HCT116 (cell line): ENCODE results near the gene RNF145. TPM values are rescaled to one million over a fixed set of nuclear protein-coding genes. Genes with fewer than 3 reads are reported as not detected.

Source experiments
- ATAC-seq: fragments of 200-7000 bp; cut with Tn5 transposase; 2 replicates; pipeline ENCODE4 v1.9.1; 2020; ENCODE audit warnings: mild to moderate bottlenecking, moderate library complexity
- BruUV-seq: library from RNA; stranded (reverse); fragments of 400-500 nt; replicated peaks from 2 replicates; lab custom pipeline; 2021; lab: Mats Ljungman, UMichigan
- CTCF ChIA-PET: fragments of 300-600 bp; sonication (Branson Sonifier 250); formaldehyde crosslinking; loops from one replicate; lab custom pipeline; 2021; ENCODE audit warnings: antibody characterized with exemption; lab: Charles Lee
- POLR2A ChIA-PET: fragments of 300-600, 350-600 bp; sonication (Branson Sonifier 250); formaldehyde crosslinking; loops from one replicate; lab custom pipeline; 2021; ENCODE audit warnings: antibody characterized with exemption; lab: Charles Lee
- RAD21 ChIA-PET, 2 experiments: fragments of 300-600 bp; sonication (Branson Sonifier 250); formaldehyde crosslinking; loops; one replicate each; lab custom pipeline; 2023; ENCODE audit warnings: low total read pairs in 2 of 2; ENCODE audit not compliant: uncharacterized antibody in 2 of 2, unreplicated experiment in 2 of 2, low non-redundant PET in 1 of 2; lab: Charles Lee
- DNase-seq: peaks from one replicate; pipeline ENCODE4 v3.0.0-alpha.2; 2010; ENCODE audit warnings: low read depth, low spot score
- H2AFZ ChIP-seq: fragments of 200-600 bp; shearing (Covaris generic), sonication (generic); 2 replicates; pipeline ENCODE4 v1.6.1; 2017; ENCODE audit warnings: low read depth, mixed run types, mixed read lengths, antibody characterized with exemption, low read length; ENCODE audit not compliant: poor library complexity, severe bottlenecking
- H3K27ac ChIP-seq: 2 replicates; pipeline ENCODE4 v1.5.1; 2012; ENCODE audit warnings: low read depth, low read length
- H3K27me3 ChIP-seq: fragments of 200-600 bp; sonication (generic); 2 replicates; pipeline ENCODE4 v1.6.1; 2016; ENCODE audit warnings: mixed run types, low read length, mixed read lengths; ENCODE audit not compliant: insufficient read depth
- H3K36me3 ChIP-seq, 2 experiments: fragments of 200-500 bp in 1 of 2; fragments of 200-600 bp in 1 of 2; sonication (Bioruptor generic) in 1 of 2; sonication (generic) in 1 of 2; 2 replicates each; pipeline versions ENCODE4 v1.5.1 to v1.6.1; 2014 to 2016; ENCODE audit warnings: low read length in 2 of 2, inconsistent platforms in 1 of 2, mixed read lengths in 1 of 2, mixed run types in 1 of 2; ENCODE audit not compliant: insufficient read depth in 2 of 2, control insufficient read depth in 1 of 2
- H3K4me1 ChIP-seq, 2 experiments: fragments of 200-600 bp in 1 of 2; sonication (generic) in 1 of 2; 2 replicates each; pipeline versions ENCODE4 v1.5.1 to v1.6.1; 2012 to 2017; ENCODE audit warnings: low read length in 2 of 2, inconsistent platforms in 1 of 2, mild to moderate bottlenecking in 1 of 2, mixed read lengths in 1 of 2, mixed run types in 1 of 2, moderate library complexity in 1 of 2; ENCODE audit not compliant: insufficient read depth in 2 of 2, control insufficient read depth in 1 of 2
- H3K4me2 ChIP-seq: fragments of 200-600 bp; sonication (generic); 2 replicates; pipeline ENCODE4 v1.6.1; 2017; ENCODE audit warnings: mixed run types, low read length, mixed read lengths
- H3K4me3 ChIP-seq, 2 experiments: fragments of 200-600 bp in 1 of 2; sonication (generic) in 1 of 2; replicated peaks in 1 of 2; 2 replicates each; pipeline ENCODE4 v1.5.1; 2011 to 2016; ENCODE audit warnings: low read length in 2 of 2, control low read depth in 1 of 2, low read depth in 1 of 2, mild to moderate bottlenecking in 1 of 2, mixed read lengths in 1 of 2, mixed run types in 1 of 2
- H3K79me2 ChIP-seq: fragments of 200-600 bp; sonication (generic); 2 replicates; pipeline ENCODE4 v1.6.1; 2017; ENCODE audit warnings: mild to moderate bottlenecking, mixed run types, low read length, moderate library complexity, mixed read lengths; ENCODE audit not compliant: insufficient read depth
- H3K9ac ChIP-seq: fragments of 200-600 bp; sonication (generic); 2 replicates; pipeline ENCODE4 v1.6.1; 2016; ENCODE audit warnings: low read length, mixed read lengths
- H3K9me2 ChIP-seq: fragments of 200-600 bp; sonication (generic), shearing (Covaris generic); 2 replicates; pipeline ENCODE4 v1.6.1; 2017; ENCODE audit warnings: mixed run types, mild to moderate bottlenecking, moderate library complexity; ENCODE audit not compliant: insufficient read depth
- H3K9me3 ChIP-seq, 2 experiments: fragments of 200-500 bp in 1 of 2; fragments of 200-600 bp in 1 of 2; sonication (Bioruptor generic) in 1 of 2; sonication (generic) in 1 of 2; 2 replicates each; pipeline ENCODE4 v1.6.1; 2014 to 2017; ENCODE audit warnings: low read length in 2 of 2, mixed read lengths in 2 of 2, inconsistent platforms in 1 of 2, low read depth in 1 of 2, mild to moderate bottlenecking in 1 of 2, mixed run types in 1 of 2, moderate library complexity in 1 of 2; ENCODE audit not compliant: control insufficient read depth in 1 of 2, insufficient read depth in 1 of 2
- H4K20me1 ChIP-seq: fragments of 200-600 bp; sonication (generic), shearing (Covaris generic); 2 replicates; pipeline ENCODE4 v1.6.1; 2017; ENCODE audit warnings: mixed run types, mild to moderate bottlenecking, moderate library complexity; ENCODE audit not compliant: insufficient read depth
- CBX3 ChIP-seq: IDR thresholded peaks from 2 replicates; pipeline ENCODE4 v1.6.1; 2012; ENCODE audit warnings: low read depth
- ELF1 ChIP-seq: IDR thresholded peaks from 2 replicates; pipeline ENCODE4 v1.6.1; 2012; ENCODE audit warnings: low read depth, borderline replicate concordance
- EZH2 ChIP-seq: fragments of 200-600 bp; sonication (generic); IDR thresholded peaks from 2 replicates; pipeline ENCODE4 v1.6.1; 2017; ENCODE audit warnings: antibody characterized with exemption, mixed run types
- EZH2phosphoT487 ChIP-seq: fragments of 200-600 bp; IDR thresholded peaks from 2 replicates; pipeline ENCODE4 v1.6.1; 2018; ENCODE audit warnings: antibody characterized with exemption, borderline replicate concordance
- POLR2A ChIP-seq: IDR thresholded peaks from 2 replicates; pipeline ENCODE4 v1.7.0; 2011; ENCODE audit warnings: borderline replicate concordance; ENCODE audit not compliant: insufficient read depth, insufficient read length; ENCODE audit errors: extremely low read depth
- POLR2AphosphoS5 ChIP-seq: IDR thresholded peaks from 2 replicates; pipeline ENCODE4 v1.6.1; 2011; ENCODE audit warnings: mild to moderate bottlenecking, low read depth, low read length, moderate library complexity
- RAD21 ChIP-seq: IDR thresholded peaks from 2 replicates; pipeline ENCODE4 v1.6.1; 2012; ENCODE audit warnings: low read depth, mild to moderate bottlenecking
- SP1 ChIP-seq: IDR thresholded peaks from 2 replicates; pipeline ENCODE4 v1.6.1; 2012; ENCODE audit warnings: low read depth
- TCF7L2 ChIP-seq: IDR thresholded peaks from 2 replicates; pipeline ENCODE4 v1.7.0; 2011; ENCODE audit warnings: borderline replicate concordance, inconsistent platforms; ENCODE audit not compliant: insufficient read depth, insufficient read length; ENCODE audit errors: extremely low read depth
- YY1 ChIP-seq: IDR thresholded peaks from 2 replicates; pipeline ENCODE4 v1.6.1; 2011; ENCODE audit warnings: low read length, low read depth, moderate library complexity, mild to moderate bottlenecking; ENCODE audit not compliant: insufficient replicate concordance; ENCODE audit errors: extremely low read depth
- ZFX ChIP-seq: fragments of 450-650 bp; IDR thresholded peaks from 2 replicates; pipeline ENCODE4 v1.6.1; 2017
- ZNF274 ChIP-seq: fragments of 200-500 bp; sonication (Bioruptor generic); IDR thresholded peaks from 2 replicates; pipeline ENCODE4 v1.6.1; 2014; ENCODE audit warnings: mild to moderate bottlenecking, low read depth, low read length, inconsistent platforms
- intact Hi-C: fragments of 100-400 bp; cut with micrococcal nuclease; formaldehyde crosslinking; loops from 2 replicates; pipeline ENCODE4 v1.10.0; 2022
- total RNA-seq: library from RNA; stranded (reverse); gene quantifications from one replicate; pipeline ENCODE4 v1.2.1, GENCODE V29; 2021; ENCODE audit not compliant: unreplicated experiment
- TF ChIP-seq, protein P1 (sequence below): IDR thresholded peaks from 2 replicates; pipeline ENCODE4 v1.6.1; 2012; ENCODE audit warnings: low read depth
- TF ChIP-seq, protein P2 (sequence below): IDR thresholded peaks from 2 replicates; pipeline ENCODE4 v1.6.1; 2012
- TF ChIP-seq, protein P3 (sequence below): IDR thresholded peaks from 2 replicates; pipeline ENCODE4 v1.6.1; 2011; ENCODE audit warnings: mild to moderate bottlenecking, low read length, moderate library complexity; ENCODE audit not compliant: insufficient replicate concordance; ENCODE audit errors: extremely low read depth
- TF ChIP-seq, protein P4 (sequence below), 3 experiments: fragments of 200-600 bp in 1 of 3; sonication (generic) in 1 of 3; IDR thresholded peaks in 2 of 3; conservative IDR thresholded peaks in 1 of 3; 2 replicates each; pipeline ENCODE4 v1.5.1; 2012 to 2017; ENCODE audit warnings: low read depth in 2 of 3, low read length in 2 of 3, antibody characterized with exemption in 1 of 3, borderline replicate concordance in 1 of 3, control low read depth in 1 of 3, mild to moderate bottlenecking in 1 of 3, mixed read lengths in 1 of 3, mixed run types in 1 of 3, moderate library complexity in 1 of 3; ENCODE audit not compliant: insufficient read depth in 1 of 3

RNF145 gene
- total RNA-seq, 1 experiment from 2014 or later = 60.6 TPM

DNA sequence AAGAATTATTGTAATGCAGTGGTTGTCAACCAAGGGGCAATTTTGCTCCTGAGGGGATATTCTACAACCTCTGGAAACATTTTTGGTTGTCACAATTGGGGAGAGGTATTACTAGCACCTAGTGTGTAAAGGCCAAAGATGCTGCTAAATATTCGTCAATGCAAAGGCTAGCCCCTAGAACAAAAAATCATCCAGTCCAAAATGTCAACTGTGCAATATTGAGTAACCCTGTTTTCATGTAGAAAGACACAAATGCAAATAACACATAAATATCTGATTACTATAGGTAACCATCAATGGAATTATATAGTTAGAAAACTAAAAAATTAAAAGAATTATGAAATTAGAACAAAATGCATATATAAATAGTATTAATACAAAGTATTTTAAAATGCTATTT lies 26.1 kb downstream of the RNF145 start:
- ChIA-PET RAD21 (no interaction called here), POLR2A (no interaction called here), CTCF (no interaction called here)
- Histone ChIP-seq H3K4me2 (no peak overlapping the region), H3K9me3 (no peaks in the 10 kb centered on the region), H3K27me3 (no peaks in the 10 kb centered on the region), H3K9ac (no peak overlapping the region), H4K20me1 (peaks cover 3% of the 10 kb centered on the region; the same call in 1 of the 2 replicates), H3K4me1 (peaks cover 4 to 32% of the 10 kb centered on the region in 2 experiments; a peak in 3 of 4 replicates), H3K27ac (no peak overlapping the region), H3K36me3 (no peaks in the 10 kb centered on the region; a peak in 1 of 4 replicates), H3K79me2 (peaks cover 49% of the 10 kb centered on the region), H3K9me2 (no peaks in the 10 kb centered on the region), H3K4me3 (no peak overlapping the region), H2AFZ (no peak overlapping the region)
- TF ChIP-seq CBX3 (no peak), ZNF274 (no peak), POLR2AphosphoS5 (no peak), RAD21 (no peak), SP1 (no peak), TCF7L2 (no peak), ZFX (no peak), POLR2A (no peak), ELF1 (no peak), EZH2 (no peak), YY1 (no peak), EZH2phosphoT487 (no peak)
- TF ChIP-seq, protein P1, sequence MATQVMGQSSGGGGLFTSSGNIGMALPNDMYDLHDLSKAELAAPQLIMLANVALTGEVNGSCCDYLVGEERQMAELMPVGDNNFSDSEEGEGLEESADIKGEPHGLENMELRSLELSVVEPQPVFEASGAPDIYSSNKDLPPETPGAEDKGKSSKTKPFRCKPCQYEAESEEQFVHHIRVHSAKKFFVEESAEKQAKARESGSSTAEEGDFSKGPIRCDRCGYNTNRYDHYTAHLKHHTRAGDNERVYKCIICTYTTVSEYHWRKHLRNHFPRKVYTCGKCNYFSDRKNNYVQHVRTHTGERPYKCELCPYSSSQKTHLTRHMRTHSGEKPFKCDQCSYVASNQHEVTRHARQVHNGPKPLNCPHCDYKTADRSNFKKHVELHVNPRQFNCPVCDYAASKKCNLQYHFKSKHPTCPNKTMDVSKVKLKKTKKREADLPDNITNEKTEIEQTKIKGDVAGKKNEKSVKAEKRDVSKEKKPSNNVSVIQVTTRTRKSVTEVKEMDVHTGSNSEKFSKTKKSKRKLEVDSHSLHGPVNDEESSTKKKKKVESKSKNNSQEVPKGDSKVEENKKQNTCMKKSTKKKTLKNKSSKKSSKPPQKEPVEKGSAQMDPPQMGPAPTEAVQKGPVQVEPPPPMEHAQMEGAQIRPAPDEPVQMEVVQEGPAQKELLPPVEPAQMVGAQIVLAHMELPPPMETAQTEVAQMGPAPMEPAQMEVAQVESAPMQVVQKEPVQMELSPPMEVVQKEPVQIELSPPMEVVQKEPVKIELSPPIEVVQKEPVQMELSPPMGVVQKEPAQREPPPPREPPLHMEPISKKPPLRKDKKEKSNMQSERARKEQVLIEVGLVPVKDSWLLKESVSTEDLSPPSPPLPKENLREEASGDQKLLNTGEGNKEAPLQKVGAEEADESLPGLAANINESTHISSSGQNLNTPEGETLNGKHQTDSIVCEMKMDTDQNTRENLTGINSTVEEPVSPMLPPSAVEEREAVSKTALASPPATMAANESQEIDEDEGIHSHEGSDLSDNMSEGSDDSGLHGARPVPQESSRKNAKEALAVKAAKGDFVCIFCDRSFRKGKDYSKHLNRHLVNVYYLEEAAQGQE = no peak
- TF ChIP-seq, protein P2, sequence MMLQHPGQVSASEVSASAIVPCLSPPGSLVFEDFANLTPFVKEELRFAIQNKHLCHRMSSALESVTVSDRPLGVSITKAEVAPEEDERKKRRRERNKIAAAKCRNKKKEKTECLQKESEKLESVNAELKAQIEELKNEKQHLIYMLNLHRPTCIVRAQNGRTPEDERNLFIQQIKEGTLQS = no peak
- TF ChIP-seq, protein P3, sequence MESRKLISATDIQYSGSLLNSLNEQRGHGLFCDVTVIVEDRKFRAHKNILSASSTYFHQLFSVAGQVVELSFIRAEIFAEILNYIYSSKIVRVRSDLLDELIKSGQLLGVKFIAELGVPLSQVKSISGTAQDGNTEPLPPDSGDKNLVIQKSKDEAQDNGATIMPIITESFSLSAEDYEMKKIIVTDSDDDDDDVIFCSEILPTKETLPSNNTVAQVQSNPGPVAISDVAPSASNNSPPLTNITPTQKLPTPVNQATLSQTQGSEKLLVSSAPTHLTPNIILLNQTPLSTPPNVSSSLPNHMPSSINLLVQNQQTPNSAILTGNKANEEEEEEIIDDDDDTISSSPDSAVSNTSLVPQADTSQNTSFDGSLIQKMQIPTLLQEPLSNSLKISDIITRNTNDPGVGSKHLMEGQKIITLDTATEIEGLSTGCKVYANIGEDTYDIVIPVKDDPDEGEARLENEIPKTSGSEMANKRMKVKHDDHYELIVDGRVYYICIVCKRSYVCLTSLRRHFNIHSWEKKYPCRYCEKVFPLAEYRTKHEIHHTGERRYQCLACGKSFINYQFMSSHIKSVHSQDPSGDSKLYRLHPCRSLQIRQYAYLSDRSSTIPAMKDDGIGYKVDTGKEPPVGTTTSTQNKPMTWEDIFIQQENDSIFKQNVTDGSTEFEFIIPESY = no peak
- TF ChIP-seq, protein P4, sequence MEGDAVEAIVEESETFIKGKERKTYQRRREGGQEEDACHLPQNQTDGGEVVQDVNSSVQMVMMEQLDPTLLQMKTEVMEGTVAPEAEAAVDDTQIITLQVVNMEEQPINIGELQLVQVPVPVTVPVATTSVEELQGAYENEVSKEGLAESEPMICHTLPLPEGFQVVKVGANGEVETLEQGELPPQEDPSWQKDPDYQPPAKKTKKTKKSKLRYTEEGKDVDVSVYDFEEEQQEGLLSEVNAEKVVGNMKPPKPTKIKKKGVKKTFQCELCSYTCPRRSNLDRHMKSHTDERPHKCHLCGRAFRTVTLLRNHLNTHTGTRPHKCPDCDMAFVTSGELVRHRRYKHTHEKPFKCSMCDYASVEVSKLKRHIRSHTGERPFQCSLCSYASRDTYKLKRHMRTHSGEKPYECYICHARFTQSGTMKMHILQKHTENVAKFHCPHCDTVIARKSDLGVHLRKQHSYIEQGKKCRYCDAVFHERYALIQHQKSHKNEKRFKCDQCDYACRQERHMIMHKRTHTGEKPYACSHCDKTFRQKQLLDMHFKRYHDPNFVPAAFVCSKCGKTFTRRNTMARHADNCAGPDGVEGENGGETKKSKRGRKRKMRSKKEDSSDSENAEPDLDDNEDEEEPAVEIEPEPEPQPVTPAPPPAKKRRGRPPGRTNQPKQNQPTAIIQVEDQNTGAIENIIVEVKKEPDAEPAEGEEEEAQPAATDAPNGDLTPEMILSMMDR (IDR thresholded peaks at IDR 0.05 in 2 of 3, conservative IDR thresholded peaks at IDR 0.05 in 1 of 3; ENCODE audit: borderline replicate concordance in 1 of 3, insufficient read depth in 1 of 3, low read depth in 2 of 3, low read length in 2 of 3) = no peak
- no peak for DNase-seq
- ATAC-seq = no peak
- no TSS peak for BruUV-seq
- intact Hi-C loops = no loop called here
